ENCODE data around the gene DNM3. TPM values are rescaled to one million over a fixed set of nuclear protein-coding genes. Genes with fewer than 3 reads are reported as not detected.

Gene DNM3
- total RNA-seq, 1 donor from 2014 or later = 7.7 TPM

DNA sequence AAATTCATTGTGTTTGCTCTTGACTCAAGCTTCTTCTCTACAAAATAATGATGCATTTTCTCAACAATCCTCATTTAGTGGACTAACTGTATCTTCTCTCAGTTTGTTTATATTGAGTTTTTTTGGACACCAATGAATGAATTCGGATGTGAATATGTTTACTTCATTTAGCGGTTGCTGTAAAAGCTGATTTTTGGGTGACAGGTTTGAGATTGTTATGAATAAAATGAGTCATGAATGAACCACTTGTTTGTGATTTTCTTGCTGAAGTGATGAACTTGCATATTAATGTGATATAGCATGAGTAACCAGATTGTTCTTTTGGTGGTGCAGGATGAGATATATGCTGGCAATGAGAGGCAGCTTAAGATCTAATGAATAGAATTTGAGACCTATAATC, 3.1 kb downstream of the DNM3 start:
- Mint-ChIP-seq H3K4me1 (ENCODE audit: unreplicated experiment) (peaks cover 19% of the 10 kb centered on the region), H3K4me3 (ENCODE audit: unreplicated experiment) (no peak overlapping the region), H3K27me3 (ENCODE audit: unreplicated experiment) (peaks cover 6% of the 10 kb centered on the region), H3K36me3 (ENCODE audit: low read depth, unreplicated experiment) (no peaks in the 10 kb centered on the region), H3K27ac (ENCODE audit: unreplicated experiment) (no peak overlapping the region), H3K9me3 (ENCODE audit: unreplicated experiment) (no peaks in the 10 kb centered on the region)
- TF ChIP-seq, protein P1, sequence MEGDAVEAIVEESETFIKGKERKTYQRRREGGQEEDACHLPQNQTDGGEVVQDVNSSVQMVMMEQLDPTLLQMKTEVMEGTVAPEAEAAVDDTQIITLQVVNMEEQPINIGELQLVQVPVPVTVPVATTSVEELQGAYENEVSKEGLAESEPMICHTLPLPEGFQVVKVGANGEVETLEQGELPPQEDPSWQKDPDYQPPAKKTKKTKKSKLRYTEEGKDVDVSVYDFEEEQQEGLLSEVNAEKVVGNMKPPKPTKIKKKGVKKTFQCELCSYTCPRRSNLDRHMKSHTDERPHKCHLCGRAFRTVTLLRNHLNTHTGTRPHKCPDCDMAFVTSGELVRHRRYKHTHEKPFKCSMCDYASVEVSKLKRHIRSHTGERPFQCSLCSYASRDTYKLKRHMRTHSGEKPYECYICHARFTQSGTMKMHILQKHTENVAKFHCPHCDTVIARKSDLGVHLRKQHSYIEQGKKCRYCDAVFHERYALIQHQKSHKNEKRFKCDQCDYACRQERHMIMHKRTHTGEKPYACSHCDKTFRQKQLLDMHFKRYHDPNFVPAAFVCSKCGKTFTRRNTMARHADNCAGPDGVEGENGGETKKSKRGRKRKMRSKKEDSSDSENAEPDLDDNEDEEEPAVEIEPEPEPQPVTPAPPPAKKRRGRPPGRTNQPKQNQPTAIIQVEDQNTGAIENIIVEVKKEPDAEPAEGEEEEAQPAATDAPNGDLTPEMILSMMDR (IDR thresholded peaks at IDR 0.05; ENCODE audit: unreplicated experiment) = no peak
- DNase-seq (ENCODE audit: low spot score) = no peak

DNA sequence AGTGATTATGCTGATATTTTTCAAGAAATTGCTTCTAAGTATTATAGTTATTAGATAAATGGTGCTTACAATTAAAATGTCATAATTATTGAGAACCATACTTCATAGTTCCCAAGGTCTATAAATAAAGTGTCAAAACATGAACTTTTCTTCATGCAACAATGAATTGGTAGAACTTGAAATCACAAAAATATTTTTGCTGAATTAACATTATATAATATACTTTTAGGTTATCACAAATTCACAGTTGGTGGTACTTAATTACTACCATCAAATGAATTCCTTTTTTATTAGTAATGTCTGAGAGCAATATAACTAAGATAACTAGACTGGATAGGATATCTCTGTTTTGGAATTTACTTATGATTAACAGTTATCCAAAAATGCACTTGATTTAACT, 4.7 kb downstream of the DNM3 start:
- Mint-ChIP-seq H3K4me3 (ENCODE audit: unreplicated experiment) (no peak overlapping the region), H3K27me3 (ENCODE audit: unreplicated experiment) (peaks cover 6% of the 10 kb centered on the region), H3K27ac (ENCODE audit: unreplicated experiment) (no peak overlapping the region), H3K4me1 (ENCODE audit: unreplicated experiment) (peaks cover 10% of the 10 kb centered on the region), H3K9me3 (ENCODE audit: unreplicated experiment) (no peaks in the 10 kb centered on the region), H3K36me3 (ENCODE audit: low read depth, unreplicated experiment) (no peaks in the 10 kb centered on the region)
- TF ChIP-seq, protein P1 (IDR thresholded peaks at IDR 0.05; ENCODE audit: unreplicated experiment) = no peak
- no peak for DNase-seq (ENCODE audit: low spot score)

DNA sequence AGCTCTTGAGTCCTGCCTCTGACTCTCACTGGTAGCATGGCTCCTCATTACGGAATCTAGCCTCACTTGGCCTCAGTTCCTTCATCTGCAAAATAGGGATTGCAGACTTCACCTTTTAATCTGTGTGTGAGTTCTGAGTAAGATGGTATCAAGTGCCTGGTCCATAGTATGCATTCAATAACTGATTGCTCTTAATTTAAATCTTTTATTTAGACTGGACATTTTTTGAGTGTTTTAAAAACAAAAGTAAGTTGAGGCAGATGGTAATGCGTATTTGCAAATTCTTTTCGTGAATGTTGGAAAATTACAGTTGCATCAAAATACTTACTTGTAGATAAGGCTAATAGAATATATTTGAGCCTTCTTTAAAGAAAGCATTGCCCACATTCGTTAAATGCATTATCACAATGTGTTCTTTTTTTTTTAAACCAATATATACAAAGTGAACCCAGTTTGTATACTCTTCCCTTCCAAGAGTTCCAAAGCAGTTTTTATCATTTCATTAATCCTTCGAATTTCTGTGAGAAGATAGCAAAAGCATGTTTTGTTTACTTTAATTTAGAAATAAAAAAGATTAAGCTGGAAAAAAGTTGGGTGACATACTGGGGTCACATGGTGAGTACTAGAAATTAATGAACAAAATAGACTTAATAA, 8.1 kb downstream of the DNM3 start:
- Mint-ChIP-seq H3K27me3 (ENCODE audit: unreplicated experiment) (no peaks in the 10 kb centered on the region), H3K4me3 (ENCODE audit: unreplicated experiment) (no peak overlapping the region), H3K36me3 (ENCODE audit: low read depth, unreplicated experiment) (no peaks in the 10 kb centered on the region), H3K4me1 (ENCODE audit: unreplicated experiment) (no peaks in the 10 kb centered on the region), H3K27ac (ENCODE audit: unreplicated experiment) (no peak overlapping the region), H3K9me3 (ENCODE audit: unreplicated experiment) (no peaks in the 10 kb centered on the region)
- no peak for DNase-seq (ENCODE audit: low spot score)
- TF ChIP-seq, protein P1 (IDR thresholded peaks at IDR 0.05; ENCODE audit: unreplicated experiment) = no peak

DNA sequence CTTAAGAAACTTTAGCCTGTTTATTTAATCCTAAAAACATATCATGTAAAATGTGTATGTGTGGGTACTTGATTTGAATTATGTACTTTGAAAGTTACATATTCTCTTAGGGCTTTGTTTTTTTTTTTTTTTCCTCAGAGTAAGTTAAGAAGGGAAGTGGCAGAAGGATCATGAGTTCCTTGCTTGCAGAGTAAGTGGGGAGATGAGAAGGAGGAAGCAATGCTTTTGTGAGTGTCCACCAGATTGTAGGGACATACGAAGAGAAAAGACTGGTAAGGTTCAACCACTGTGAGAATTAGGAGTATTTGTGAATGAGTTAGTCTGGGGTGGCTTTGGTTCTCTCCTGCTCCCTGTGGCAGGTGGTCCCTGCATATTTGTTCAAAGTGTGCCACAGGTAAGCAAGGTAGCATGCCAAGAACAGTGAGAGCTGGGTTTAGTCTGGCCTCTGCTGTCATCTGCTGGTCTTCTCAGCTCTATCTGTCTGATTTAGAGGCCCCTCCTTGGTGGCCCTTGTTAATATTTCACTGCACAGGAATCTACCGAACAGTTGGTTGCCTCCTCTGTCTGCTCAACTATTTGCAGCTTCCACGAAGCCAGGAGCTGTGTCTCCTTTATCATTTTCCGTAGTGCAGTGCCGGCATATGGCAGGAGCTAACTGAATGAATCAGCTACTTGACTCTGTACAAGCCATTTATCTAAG, 9.5 kb downstream of the DNM3 start:
- Mint-ChIP-seq H3K4me1 (ENCODE audit: unreplicated experiment) (no peaks in the 10 kb centered on the region), H3K36me3 (ENCODE audit: low read depth, unreplicated experiment) (no peaks in the 10 kb centered on the region), H3K27ac (ENCODE audit: unreplicated experiment) (no peak overlapping the region), H3K27me3 (ENCODE audit: unreplicated experiment) (no peaks in the 10 kb centered on the region), H3K9me3 (ENCODE audit: unreplicated experiment) (no peaks in the 10 kb centered on the region), H3K4me3 (ENCODE audit: unreplicated experiment) (no peak overlapping the region)
- no peak for DNase-seq (ENCODE audit: low spot score)
- TF ChIP-seq, protein P1 (IDR thresholded peaks at IDR 0.05; ENCODE audit: unreplicated experiment) = no peak

DNA sequence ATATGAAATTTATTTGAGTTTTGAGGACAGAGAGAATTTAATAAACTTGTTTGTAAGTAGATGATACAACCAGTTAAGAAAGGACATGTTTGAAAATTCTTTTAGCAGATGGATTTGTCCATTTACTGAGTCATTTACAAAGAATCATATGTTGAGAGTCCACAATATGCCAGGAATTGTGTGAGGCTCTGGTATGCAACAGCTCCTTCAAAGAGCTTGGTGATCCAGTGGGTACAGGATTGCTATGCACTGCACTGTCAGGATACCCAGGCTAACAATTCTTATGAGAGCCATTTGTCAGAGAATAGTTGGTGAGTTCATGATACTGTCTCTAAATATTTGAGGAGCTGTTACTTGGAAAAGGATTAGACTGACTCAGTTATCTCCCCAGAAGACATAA, 11.0 kb downstream of the DNM3 start:
- Mint-ChIP-seq H3K27ac (ENCODE audit: unreplicated experiment) (no peak overlapping the region), H3K9me3 (ENCODE audit: unreplicated experiment) (no peaks in the 10 kb centered on the region), H3K27me3 (ENCODE audit: unreplicated experiment) (no peaks in the 10 kb centered on the region), H3K4me1 (ENCODE audit: unreplicated experiment) (no peaks in the 10 kb centered on the region), H3K36me3 (ENCODE audit: low read depth, unreplicated experiment) (no peaks in the 10 kb centered on the region), H3K4me3 (ENCODE audit: unreplicated experiment) (no peak overlapping the region)
- TF ChIP-seq, protein P1 (IDR thresholded peaks at IDR 0.05; ENCODE audit: unreplicated experiment) = no peak
- DNase-seq (ENCODE audit: low spot score) = no peak

All from endothelial cell (in vitro differentiated cells).